ENCODE measurements around the gene CWF19L2.

CWF19L2 gene

GRCh38 chr11:107329164-107329563 is 128.5 kb downstream of the CWF19L2 start:
- FAIRE-seq: no peak
- no peak for DNase-seq (ENCODE audit: insufficient read length, low spot score)

GRCh38 chr11:107316426-107316825 is 141.2 kb downstream of the CWF19L2 start:
- DNase-seq (ENCODE audit: insufficient read length, low spot score) (no peak), FAIRE-seq (no peak)

- DNase-seq (ENCODE audit: insufficient read length, low spot score) (no peak), FAIRE-seq (no peak)
Observed at GRCh38 chr11:107307991-107308390, 149.6 kb downstream of the CWF19L2 start.

- no peak for FAIRE-seq
- no peak for DNase-seq (ENCODE audit: insufficient read length, low spot score)
Observed at GRCh38 chr11:107301878-107302277, 155.7 kb downstream of the CWF19L2 start.

GRCh38 chr11:107293677-107294344 is 163.8 kb downstream of the CWF19L2 start:
- DNase-seq (ENCODE audit: insufficient read length, low spot score) (no peak), FAIRE-seq (peak; percentile 20)

GRCh38 chr11:107282195-107282594 is 175.4 kb downstream of the CWF19L2 start:
- FAIRE-seq: no peak

More at GRCh38 chr11:107282195-107282594, 175.4 kb downstream of the CWF19L2 start:
- DNase-seq (ENCODE audit: insufficient read length, low spot score): no peak
